SK-N-MC (cell line): ENCODE data around the gene RIC8B.

Experiments
- EZH2 ChIP-seq: fragments of 200-600 bp; sonication (generic); IDR thresholded peaks from one replicate; pipeline ENCODE4 v1.6.1; 2017; ENCODE audit warnings: antibody characterized with exemption
- FOXP2 ChIP-seq: optimal IDR thresholded peaks from 2 replicates; pipeline ENCODE3; 2011; ENCODE audit warnings: mild to moderate bottlenecking, moderate library complexity; ENCODE audit not compliant: insufficient read depth; ENCODE audit errors: extremely low read length, control extremely low read depth
- POLR2AphosphoS5 ChIP-seq: IDR thresholded peaks from 2 replicates; pipeline ENCODE4 v1.6.1; 2012; ENCODE audit warnings: mild to moderate bottlenecking, low read depth, low read length, borderline replicate concordance

DNA sequence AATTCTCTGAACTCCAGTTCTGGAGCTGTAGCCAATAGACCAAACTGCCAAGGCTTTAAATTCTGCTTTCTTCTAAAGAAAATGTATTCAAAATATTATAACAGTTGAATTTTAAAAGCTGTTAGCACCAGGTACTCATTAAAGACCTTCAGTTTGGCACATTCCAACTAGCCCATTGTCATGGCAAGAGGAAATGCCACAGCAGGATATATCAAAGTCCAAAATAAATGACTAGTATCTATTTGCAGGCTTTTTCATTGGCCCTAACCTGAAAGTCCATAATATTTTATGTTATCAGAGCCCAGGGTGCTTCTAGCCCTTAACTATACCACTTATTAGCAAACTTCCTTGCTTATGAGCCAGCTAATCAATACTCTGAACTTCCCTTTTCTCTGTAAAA, 3.1 kb upstream of the RIC8B start:
- no peak for TF ChIP-seq EZH2
- no peak for TF ChIP-seq POLR2AphosphoS5
- TF ChIP-seq FOXP2: no peak
